ENCODE measurements around the gene FBXO3. TPM values are rescaled to one million over a fixed set of nuclear protein-coding genes. Genes with fewer than 3 reads are reported as not detected.

FBXO3 gene
- total and polyA plus RNA-seq, 2 donors from 2014 or later, result 27.5 to 40.4 TPM

GRCh38 chr11:33767624-33768023 lies 6.7 kb downstream of the FBXO3 start:
- no peak for DNase-seq
- intact Hi-C loops (cut with DNase I), result no loop called here
- FAIRE-seq, result no peak
- H3K36me3 ChIP-seq (ENCODE audit: control insufficient read depth in 2 of 3, insufficient read depth in 3 of 3, low read length in 3 of 3), result peaks cover 11 to 38% (median 24%) of the 10 kb centered on the region in 3 donors
- H3K4me3 ChIP-seq (ENCODE audit: low read length in 3 of 3), result no peak overlapping the region
- H3K9me3 ChIP-seq (ENCODE audit: control insufficient read depth in 2 of 3, insufficient read depth in 1 of 3, low read length in 3 of 3), result no peaks in the 10 kb centered on the region
- no peak for TF ChIP-seq CTCF (IDR thresholded peaks at IDR 0.05; ENCODE audit: borderline replicate concordance, extremely low read depth, insufficient read depth)
- H3K4me1 ChIP-seq (ENCODE audit: control insufficient read depth in 2 of 3, insufficient read depth in 2 of 3, low read depth in 1 of 3, low read length in 3 of 3), result peaks cover 0 to 10% (median 2%) of the 10 kb centered on the region in 3 donors
- H3K27me3 ChIP-seq (ENCODE audit: control insufficient read depth, insufficient read depth, low read length), result no peaks in the 10 kb centered on the region
- no peak overlapping the region for H3K9ac ChIP-seq (ENCODE audit: low read length in 3 of 3)
- H3K27ac ChIP-seq (ENCODE audit: low read depth in 2 of 2, low read length in 2 of 2), result no peak overlapping the region

- DNase-seq (no peak), FAIRE-seq (no peak)
- no peak overlapping the region for H3K4me3 ChIP-seq (ENCODE audit: low read length in 3 of 3)
- H3K27ac ChIP-seq (ENCODE audit: low read depth in 2 of 2, low read length in 2 of 2), result no peak overlapping the region
- H3K9ac ChIP-seq (ENCODE audit: low read length in 3 of 3), result no peak overlapping the region
- no peaks in the 10 kb centered on the region for H3K9me3 ChIP-seq (ENCODE audit: control insufficient read depth in 2 of 3, insufficient read depth in 1 of 3, low read length in 3 of 3)
- no peaks in the 10 kb centered on the region for H3K4me1 ChIP-seq (ENCODE audit: control insufficient read depth in 2 of 3, insufficient read depth in 2 of 3, low read depth in 1 of 3, low read length in 3 of 3)
- no peak for TF ChIP-seq CTCF (IDR thresholded peaks at IDR 0.05; ENCODE audit: borderline replicate concordance, extremely low read depth, insufficient read depth)
- H3K27me3 ChIP-seq (ENCODE audit: control insufficient read depth, insufficient read depth, low read length), result no peaks in the 10 kb centered on the region
- intact Hi-C loops (cut with DNase I), result no loop called here
- H3K36me3 ChIP-seq (ENCODE audit: control insufficient read depth in 2 of 3, insufficient read depth in 3 of 3, low read length in 3 of 3), result peaks cover 12 to 38% (median 24%) of the 10 kb centered on the region in 3 donors
These were observed 8.2 kb downstream of the FBXO3 start for GRCh38 chr11:33766085-33766484.

GRCh38 chr11:33761471-33761870 lies 12.8 kb downstream of the FBXO3 start:
- Histone ChIP-seq H3K4me3 (ENCODE audit: low read length in 3 of 3) (no peak overlapping the region), H3K27me3 (ENCODE audit: control insufficient read depth, insufficient read depth, low read length) (no peaks in the 10 kb centered on the region), H3K9me3 (ENCODE audit: control insufficient read depth in 2 of 3, insufficient read depth in 1 of 3, low read length in 3 of 3) (no peaks in the 10 kb centered on the region), H3K4me1 (ENCODE audit: control insufficient read depth in 2 of 3, insufficient read depth in 2 of 3, low read depth in 1 of 3, low read length in 3 of 3) (no peaks in the 10 kb centered on the region), H3K36me3 (ENCODE audit: control insufficient read depth in 2 of 3, insufficient read depth in 3 of 3, low read length in 3 of 3) (peaks cover 9 to 44% (median 21%) of the 10 kb centered on the region in 3 donors), H3K27ac (ENCODE audit: low read depth in 2 of 2, low read length in 2 of 2) (no peak overlapping the region), H3K9ac (ENCODE audit: low read length in 3 of 3) (no peak overlapping the region)
- intact Hi-C loops (cut with DNase I), result no loop called here
- FAIRE-seq, result no peak
- DNase-seq, result no peak
- TF ChIP-seq CTCF (IDR thresholded peaks at IDR 0.05; ENCODE audit: borderline replicate concordance, extremely low read depth, insufficient read depth), result no peak

Data from kidney (tissue), 14 donors.